Measurements from ENCODE around the gene PDE4B. TPM values are rescaled to one million over a fixed set of nuclear protein-coding genes. Genes with fewer than 3 reads are reported as not detected.

PDE4B gene
- total and polyA plus RNA-seq, 10 of the 15 experiments (the other 5 are each of a cell fraction or from before 2014, with no cell fraction given) = 3.0 to 13.2 (median 5.7) TPM

- Histone ChIP-seq H3K4me1 (ENCODE audit: control insufficient read depth, insufficient read depth, low read length) (peaks cover 49% of the 10 kb centered on the region), H3K9me3 (replicated peaks; ENCODE audit: control insufficient read depth, insufficient read depth, low read length) (no peaks in the 10 kb centered on the region; the same call in 2 of the 3 replicates), H2AFZ (ENCODE audit: control insufficient read depth, low read depth, low read length) (peak overlapping the region; percentile 36), H3K4me3 (peak overlapping the region; percentile 18; the same call in 1 of the 2 replicates), H3K36me3 (ENCODE audit: control insufficient read depth in 2 of 2, insufficient read depth in 2 of 2, low read length in 1 of 2) (no peaks in the 10 kb centered on the region), H3K4me2 (ENCODE audit: control insufficient read depth, insufficient read depth) (peak overlapping the region; percentile 88), H3K27me3 (replicated peaks in 1 of 2; ENCODE audit: control insufficient read depth in 2 of 2, insufficient read depth in 2 of 2, low read length in 1 of 2) (no peaks in the 10 kb centered on the region), H3K9ac (ENCODE audit: control insufficient read depth, insufficient read depth, low read length) (peak overlapping the region; percentile 66), H4K20me1 (ENCODE audit: control insufficient read depth, insufficient read depth) (no peaks in the 10 kb centered on the region), H3K79me2 (ENCODE audit: control insufficient read depth, insufficient read depth, low read length) (no peaks in the 10 kb centered on the region), H3K27ac (ENCODE audit: control insufficient read depth, insufficient read depth) (peak overlapping the region; percentile 97)
- no TSS peak for BruUV-seq (replicated peaks)
- intact Hi-C loops (cut with micrococcal nuclease; ENCODE audit: unreplicated experiment) (loop anchor here (1.0 to 10.0 kb wide), 9 partner anchors 29 to 1318 kb away; partner anchors contain the start of gene JAK1), in situ Hi-C loops (cut with MboI) (loop anchor here (5.0 to 25.0 kb wide), 3 partner anchors 50 to 1055 kb away; partner anchors contain the start of gene IL23R)
- CTCF ChIA-PET = interaction anchor here (0.5 to 3.7 kb wide), 27 partner anchors 9 to 1859 kb away, joined by 3 to 30 read pairs (median 5); no protein-coding TSS in a partner anchor
- peak; percentile 93 for FAIRE-seq
- DNase-seq (ENCODE audit: low read depth, low spot score) = peak; percentile 98
- SMC1A ChIA-PET (ENCODE audit: uncharacterized antibody, unreplicated experiment) = interaction anchor here (0.7 to 18.6 kb wide), 29 partner anchors 8 to 164 kb away, joined by 3 to 290 read pairs (median 7); no protein-coding TSS in a partner anchor
- POLR2A ChIA-PET = interaction anchor here (0.6 to 3.0 kb wide), 14 partner anchors 9 to 160 kb away, joined by 3 to 22 read pairs (median 4); no protein-coding TSS in a partner anchor
- RAD21 ChIA-PET (ENCODE audit: unreplicated experiment) = interaction anchor here (0.7 to 3.6 kb wide), 30 partner anchors 8 to 163 kb away, joined by 3 to 56 read pairs (median 8); no protein-coding TSS in a partner anchor
- ATAC-seq = peak; percentile 75
- 0% methylated on average over 2 of the region's 2 CpGs for WGBS (ENCODE audit: insufficient coverage, insufficient replicate concordance, low lambda C conversion rate, missing lambda C conversion rate)
- peak; percentile 94 for TF ChIP-seq CREM (IDR thresholded peaks at IDR 0.05; ENCODE audit: low read depth)
- TF ChIP-seq POU2F2 (IDR thresholded peaks at IDR 0.05; ENCODE audit: borderline replicate concordance, low read depth, low read length) = peak; percentile 94; the same call in 2 of the 3 replicates
- TF ChIP-seq SMC3 (IDR thresholded peaks at IDR 0.05; ENCODE audit: borderline replicate concordance, low read length) = peak; percentile 54; the same call in 1 of the 2 replicates
- peak; percentile 45; the same call in 1 of the 2 replicates for TF ChIP-seq RAD21 (IDR thresholded peaks at IDR 0.05; ENCODE audit: insufficient read depth, low read depth, low read length)
- peak; percentile 96 for TF ChIP-seq MTA3 (IDR thresholded peaks at IDR 0.05; ENCODE audit: borderline replicate concordance, low read length)
- no peak for TF ChIP-seq ZNF207 (IDR thresholded peaks at IDR 0.05; ENCODE audit: borderline replicate concordance)
- peak; percentile 51 for TF ChIP-seq SMAD1 (IDR thresholded peaks at IDR 0.05; ENCODE audit: low read depth, partially characterized antibody)
- TF ChIP-seq POLR2AphosphoS5 (IDR thresholded peaks at IDR 0.05; ENCODE audit: low read length) = peak; percentile 28; the same call in 1 of the 2 replicates
- no peak for TF ChIP-seq SMAD5 (IDR thresholded peaks at IDR 0.05; ENCODE audit: low read depth)
- peak; percentile 59; the same call in 1 of the 2 replicates for TF ChIP-seq NR2C1 (IDR thresholded peaks at IDR 0.05)
- peak; percentile 38 for TF ChIP-seq MEF2B (IDR thresholded peaks at IDR 0.05; ENCODE audit: partially characterized antibody, poor library complexity, severe bottlenecking)
- peak; percentile 91 for TF ChIP-seq BCL11A (IDR thresholded peaks at IDR 0.05; ENCODE audit: low read depth, low read length)
- TF ChIP-seq, protein P1, sequence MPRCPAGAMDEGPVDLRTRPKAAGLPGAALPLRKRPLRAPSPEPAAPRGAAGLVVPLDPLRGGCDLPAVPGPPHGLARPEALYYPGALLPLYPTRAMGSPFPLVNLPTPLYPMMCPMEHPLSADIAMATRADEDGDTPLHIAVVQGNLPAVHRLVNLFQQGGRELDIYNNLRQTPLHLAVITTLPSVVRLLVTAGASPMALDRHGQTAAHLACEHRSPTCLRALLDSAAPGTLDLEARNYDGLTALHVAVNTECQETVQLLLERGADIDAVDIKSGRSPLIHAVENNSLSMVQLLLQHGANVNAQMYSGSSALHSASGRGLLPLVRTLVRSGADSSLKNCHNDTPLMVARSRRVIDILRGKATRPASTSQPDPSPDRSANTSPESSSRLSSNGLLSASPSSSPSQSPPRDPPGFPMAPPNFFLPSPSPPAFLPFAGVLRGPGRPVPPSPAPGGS (IDR thresholded peaks at IDR 0.05; ENCODE audit: borderline replicate concordance, insufficient read depth, low read depth, low read length, poor library complexity, severe bottlenecking) = peak; percentile 67
- TF ChIP-seq, protein P2, sequence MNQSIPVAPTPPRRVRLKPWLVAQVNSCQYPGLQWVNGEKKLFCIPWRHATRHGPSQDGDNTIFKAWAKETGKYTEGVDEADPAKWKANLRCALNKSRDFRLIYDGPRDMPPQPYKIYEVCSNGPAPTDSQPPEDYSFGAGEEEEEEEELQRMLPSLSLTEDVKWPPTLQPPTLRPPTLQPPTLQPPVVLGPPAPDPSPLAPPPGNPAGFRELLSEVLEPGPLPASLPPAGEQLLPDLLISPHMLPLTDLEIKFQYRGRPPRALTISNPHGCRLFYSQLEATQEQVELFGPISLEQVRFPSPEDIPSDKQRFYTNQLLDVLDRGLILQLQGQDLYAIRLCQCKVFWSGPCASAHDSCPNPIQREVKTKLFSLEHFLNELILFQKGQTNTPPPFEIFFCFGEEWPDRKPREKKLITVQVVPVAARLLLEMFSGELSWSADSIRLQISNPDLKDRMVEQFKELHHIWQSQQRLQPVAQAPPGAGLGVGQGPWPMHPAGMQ (IDR thresholded peaks at IDR 0.05; ENCODE audit: borderline replicate concordance) = no peak
- peak; percentile 81 for TF ChIP-seq DPF2 (IDR thresholded peaks at IDR 0.05)
- TF ChIP-seq EGR1 (IDR thresholded peaks at IDR 0.05; ENCODE audit: borderline replicate concordance in 1 of 2, low read depth in 2 of 2, low read length in 2 of 2) = no peak
- TF ChIP-seq IRF4 (IDR thresholded peaks at IDR 0.05; ENCODE audit: low read depth, low read length) = peak; percentile 92
- peak; percentile 87 for TF ChIP-seq NR2F1 (conservative IDR thresholded peaks at IDR 0.05)
- TF ChIP-seq ZNF217 (IDR thresholded peaks at IDR 0.05) = peak; percentile 64; the same call in 1 of the 2 replicates
- no peak for TF ChIP-seq HDGF (IDR thresholded peaks at IDR 0.05)
- 0 out of 2 replicates have a peak, but pooled peaks have one; percentile 52 for TF ChIP-seq MYB (IDR thresholded peaks at IDR 0.05; ENCODE audit: borderline replicate concordance, low read depth, low read length)
- peak; percentile 90 for TF ChIP-seq JUNB (IDR thresholded peaks at IDR 0.05)
These were observed 489.7 kb downstream of the PDE4B start for GRCh38 chr1:66282343-66282852.

Data from GM12878 (cell line).